Thyroid gland (tissue), 4 donors: Measurements from ENCODE around the gene PRSS38.

Experiments used
- POLR2A ChIP-seq, 2 donors: fragments of 450-650 bp; IDR thresholded peaks; one replicate each; pipeline ENCODE4 v1.6.1; 2017; ENCODE audit warnings: antibody characterized with exemption in 2 of 2, mild to moderate bottlenecking in 2 of 2, moderate library complexity in 1 of 2
- TF ChIP-seq, protein P1 (sequence below), 6 experiments: fragments of 200-600 bp in 3 of 6; fragments of 450-650 bp in 3 of 6; sonication (generic) in 3 of 6; IDR thresholded peaks; one replicate each; pipeline ENCODE4 v1.5.1; 2016 to 2019; ENCODE audit warnings: antibody characterized with exemption in 6 of 6, mild to moderate bottlenecking in 2 of 6, inconsistent platforms in 1 of 6, moderate library complexity in 1 of 6

DNA sequence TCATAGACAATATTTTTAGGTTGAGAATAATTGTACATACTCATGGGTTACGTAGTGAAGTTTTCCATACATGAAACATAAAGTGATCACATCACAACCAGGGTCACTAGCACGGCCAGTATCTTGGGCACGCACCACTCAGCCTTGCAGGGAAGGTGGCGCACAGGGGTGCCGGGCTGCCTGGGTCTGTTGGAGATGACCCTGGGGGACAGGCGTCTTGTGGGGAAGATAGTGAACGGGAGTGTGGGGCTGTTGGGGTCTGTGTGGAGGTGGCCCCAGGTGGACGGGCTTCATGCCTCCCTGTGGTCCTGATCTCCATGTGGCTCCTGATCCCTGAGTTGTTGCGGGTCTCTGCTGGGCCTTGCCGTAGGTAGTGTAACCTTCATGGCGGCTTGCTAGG lies 38.3 kb upstream of the PRSS38 start:
- TF ChIP-seq, protein P1, sequence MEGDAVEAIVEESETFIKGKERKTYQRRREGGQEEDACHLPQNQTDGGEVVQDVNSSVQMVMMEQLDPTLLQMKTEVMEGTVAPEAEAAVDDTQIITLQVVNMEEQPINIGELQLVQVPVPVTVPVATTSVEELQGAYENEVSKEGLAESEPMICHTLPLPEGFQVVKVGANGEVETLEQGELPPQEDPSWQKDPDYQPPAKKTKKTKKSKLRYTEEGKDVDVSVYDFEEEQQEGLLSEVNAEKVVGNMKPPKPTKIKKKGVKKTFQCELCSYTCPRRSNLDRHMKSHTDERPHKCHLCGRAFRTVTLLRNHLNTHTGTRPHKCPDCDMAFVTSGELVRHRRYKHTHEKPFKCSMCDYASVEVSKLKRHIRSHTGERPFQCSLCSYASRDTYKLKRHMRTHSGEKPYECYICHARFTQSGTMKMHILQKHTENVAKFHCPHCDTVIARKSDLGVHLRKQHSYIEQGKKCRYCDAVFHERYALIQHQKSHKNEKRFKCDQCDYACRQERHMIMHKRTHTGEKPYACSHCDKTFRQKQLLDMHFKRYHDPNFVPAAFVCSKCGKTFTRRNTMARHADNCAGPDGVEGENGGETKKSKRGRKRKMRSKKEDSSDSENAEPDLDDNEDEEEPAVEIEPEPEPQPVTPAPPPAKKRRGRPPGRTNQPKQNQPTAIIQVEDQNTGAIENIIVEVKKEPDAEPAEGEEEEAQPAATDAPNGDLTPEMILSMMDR (IDR thresholded peaks at IDR 0.05) = no peak
- TF ChIP-seq POLR2A (IDR thresholded peaks at IDR 0.05) = no peak
